Neural crest cell (in vitro differentiated cells): ENCODE results near the gene ELMO1. TPM values are rescaled to one million over a fixed set of nuclear protein-coding genes. Genes with fewer than 3 reads are reported as not detected.

ENCODE experiments used
- DNase-seq: peaks from one replicate; pipeline ENCODE4 v3.0.0; 2021; ENCODE audit warnings: low read depth, mixed read lengths, low spot score
- H3K27ac Mint-ChIP-seq: one replicate; pipeline ENCODE4 v1.8.0; 2021; ENCODE audit warnings: mild to moderate bottlenecking, mixed read lengths; ENCODE audit not compliant: unreplicated experiment
- H3K27me3 Mint-ChIP-seq: 2 replicates; pipeline ENCODE4 v1.8.0; 2021; ENCODE audit warnings: low read depth, mild to moderate bottlenecking, mixed read lengths
- H3K36me3 Mint-ChIP-seq: 2 replicates; pipeline ENCODE4 v1.8.0; 2021; ENCODE audit warnings: low read depth, mild to moderate bottlenecking, mixed read lengths
- H3K4me1 Mint-ChIP-seq: 2 replicates; pipeline ENCODE4 v1.8.0; 2021; ENCODE audit warnings: mixed read lengths
- H3K4me3 Mint-ChIP-seq: one replicate; pipeline ENCODE4 v1.8.0; 2021; ENCODE audit warnings: mild to moderate bottlenecking, mixed read lengths
- H3K9me3 Mint-ChIP-seq: 2 replicates; pipeline ENCODE4 v1.8.0; 2021; ENCODE audit warnings: mixed read lengths
- CTCF ChIP-seq: fragments of 200-600 bp; sonication (generic); conservative IDR thresholded peaks from 2 replicates; pipeline ENCODE4 v1.5.0; 2021; ENCODE audit warnings: antibody characterized with exemption, mild to moderate bottlenecking
- total RNA-seq: library from RNA; stranded (reverse); gene quantifications from 2 replicates; pipeline ENCODE4 v1.2.1, GENCODE V29; 2021

ELMO1 gene
- total RNA-seq, 1 donor from 2014 or later: 7.4 TPM

- no peak overlapping the region for H3K27ac Mint-ChIP-seq
These were observed 109.7 kb downstream of the ELMO1 start for GRCh38 chr7:37338966-37339365.

GRCh38 chr7:37337522-37337921, 111.1 kb downstream of the ELMO1 start:
- DNase-seq: no peak
- H3K36me3 Mint-ChIP-seq: peaks cover 5% of the 10 kb centered on the region
- TF ChIP-seq CTCF: no peak
- no peak overlapping the region for H3K4me3 Mint-ChIP-seq
- H3K27me3 Mint-ChIP-seq: no peaks in the 10 kb centered on the region
- peaks cover 5% of the 10 kb centered on the region for H3K9me3 Mint-ChIP-seq
- no peak overlapping the region for H3K27ac Mint-ChIP-seq
- no peaks in the 10 kb centered on the region for H3K4me1 Mint-ChIP-seq

More at GRCh38 chr7:37338966-37339365, 109.7 kb downstream of the ELMO1 start:
- no peaks in the 10 kb centered on the region for H3K27me3 Mint-ChIP-seq
- TF ChIP-seq CTCF: no peak
- H3K4me1 Mint-ChIP-seq: peaks cover 4% of the 10 kb centered on the region
- peaks cover 8% of the 10 kb centered on the region for H3K9me3 Mint-ChIP-seq
- H3K4me3 Mint-ChIP-seq: no peak overlapping the region
- peaks cover 5% of the 10 kb centered on the region for H3K36me3 Mint-ChIP-seq
- no peak for DNase-seq

- Mint-ChIP-seq H3K27ac (no peak overlapping the region), H3K9me3 (peaks cover 9% of the 10 kb centered on the region), H3K27me3 (no peaks in the 10 kb centered on the region), H3K4me1 (no peaks in the 10 kb centered on the region), H3K36me3 (peaks cover 9% of the 10 kb centered on the region), H3K4me3 (no peak overlapping the region)
- no peak for TF ChIP-seq CTCF
- no peak for DNase-seq
These were observed 112.4 kb downstream of the ELMO1 start for GRCh38 chr7:37336259-37336658.

- TF ChIP-seq CTCF: no peak
- Mint-ChIP-seq H3K9me3 (peaks cover 20% of the 10 kb centered on the region), H3K27me3 (no peaks in the 10 kb centered on the region), H3K27ac (no peak overlapping the region), H3K4me1 (no peaks in the 10 kb centered on the region), H3K36me3 (peaks cover 18% of the 10 kb centered on the region), H3K4me3 (no peak overlapping the region)
- DNase-seq: no peak
These were observed 115.6 kb downstream of the ELMO1 start for GRCh38 chr7:37333075-37333474.

GRCh38 chr7:37332243-37333016, 116.2 kb downstream of the ELMO1 start:
- no peak for TF ChIP-seq CTCF
- Mint-ChIP-seq H3K36me3 (peaks cover 18% of the 10 kb centered on the region), H3K4me1 (no peaks in the 10 kb centered on the region), H3K9me3 (peaks cover 20% of the 10 kb centered on the region), H3K27me3 (no peaks in the 10 kb centered on the region), H3K27ac (no peak overlapping the region), H3K4me3 (no peak overlapping the region)
- no peak for DNase-seq
